Stimulated activated CD4-positive, alpha-beta T cell treated with anti-CD3 and anti-CD28 coated beads, Interleukin-15, amount 100 ng/mL, for 48 hours (primary cell): Measurements from ENCODE around the gene IGSF5.
"Not testable (repeated sequence)": the region's sequence is repeated elsewhere in the genome, so short reads cannot be mapped to it uniquely, and the experiment has no call there.

Experiments
- DNase-seq, 2 donors: peaks; one replicate each; pipeline ENCODE4 v3.0.0-alpha.2; 2020; ENCODE audit warnings: low read depth in 2 of 2

The IGSF5 gene

GRCh38 chr21:39744883-39745282 lies at the start of gene IGSF5:
Gene IGSF5, plus strand, starts transcription at chr21:39745183. Its CDS starts 327 bp downstream, at chr21:39745510.
- DNase-seq, result not testable (repeated sequence)

- no peak for DNase-seq
Measured at GRCh38 chr21:39696196-39696595, 48.8 kb upstream of the IGSF5 start.

GRCh38 chr21:39696618-39697017 lies 48.4 kb upstream of the IGSF5 start:
- no peak for DNase-seq

- DNase-seq, result no peak
Measured at GRCh38 chr21:39700318-39700717, 44.7 kb upstream of the IGSF5 start.

- DNase-seq, result no peak
Measured at GRCh38 chr21:39703578-39703977, 41.4 kb upstream of the IGSF5 start.

- DNase-seq, result no peak
Measured at GRCh38 chr21:39705849-39706248, 39.1 kb upstream of the IGSF5 start.

- DNase-seq, result no peak
Measured at GRCh38 chr21:39707316-39707715, 37.7 kb upstream of the IGSF5 start.

- DNase-seq, result no peak
Measured at GRCh38 chr21:39710866-39711265, 34.1 kb upstream of the IGSF5 start.

GRCh38 chr21:39712273-39712672 lies 32.7 kb upstream of the IGSF5 start:
- no peak for DNase-seq

- DNase-seq, result no peak
Measured at GRCh38 chr21:39712976-39713375, 32.0 kb upstream of the IGSF5 start.

- DNase-seq, result no peak
Measured at GRCh38 chr21:39713905-39714304, 31.1 kb upstream of the IGSF5 start.

- DNase-seq, result no peak
Measured at GRCh38 chr21:39714331-39714730, 30.7 kb upstream of the IGSF5 start.

GRCh38 chr21:39715804-39716397 lies 29.1 kb upstream of the IGSF5 start:
- DNase-seq, result peak; percentile 2 to 18

GRCh38 chr21:39720126-39720778 lies 24.7 kb upstream of the IGSF5 start:
- DNase-seq, result no peak

GRCh38 chr21:39721885-39722284 lies 23.1 kb upstream of the IGSF5 start:
- DNase-seq, result no peak

GRCh38 chr21:39724944-39725343 lies 20.0 kb upstream of the IGSF5 start:
- DNase-seq, result no peak

GRCh38 chr21:39726133-39726532 lies 18.9 kb upstream of the IGSF5 start:
- DNase-seq, result no peak

- DNase-seq, result no peak
Measured at GRCh38 chr21:39727401-39728120, 17.4 kb upstream of the IGSF5 start.

- DNase-seq, result no peak
Measured at GRCh38 chr21:39728341-39728740, 16.6 kb upstream of the IGSF5 start.

- DNase-seq, result no peak
Measured at GRCh38 chr21:39730418-39731157, 14.4 kb upstream of the IGSF5 start.

- no peak for DNase-seq
Measured at GRCh38 chr21:39736716-39737115, 8.3 kb upstream of the IGSF5 start.

GRCh38 chr21:39737376-39738000 lies 7.5 kb upstream of the IGSF5 start:
- DNase-seq, result no peak
